Lower lobe of right lung (tissue), 2 donors: ENCODE measurements around the gene KAZALD1. TPM values are rescaled to one million over a fixed set of nuclear protein-coding genes. Genes with fewer than 3 reads are reported as not detected.

Experiments
- ATAC-seq, 2 donors: fragments of 200-7000 bp; cut with Tn5 transposase; one replicate each; pipeline ENCODE4 v1.9.1; 2020 to 2022; ENCODE audit warnings: mild to moderate bottlenecking in 2 of 2, moderate library complexity in 2 of 2
- DNase-seq: peaks from one replicate; pipeline ENCODE4 v3.0.0-alpha.2; 2020
- H3K27ac ChIP-seq: fragments of 200-600 bp; one replicate; pipeline ENCODE4 v1.8.0; 2022
- H3K27me3 ChIP-seq: fragments of 200-600 bp; one replicate; pipeline ENCODE4 v1.8.0; 2022; ENCODE audit warnings: low read depth
- H3K36me3 ChIP-seq: fragments of 200-600 bp; one replicate; pipeline ENCODE4 v1.8.0; 2022; ENCODE audit warnings: mild to moderate bottlenecking
- H3K4me1 ChIP-seq: fragments of 200-600 bp; one replicate; pipeline ENCODE4 v1.8.0; 2022
- H3K4me3 ChIP-seq: fragments of 200-600 bp; one replicate; pipeline ENCODE4 v1.8.0; 2022; ENCODE audit warnings: mild to moderate bottlenecking
- H3K9me3 ChIP-seq: fragments of 200-600 bp; one replicate; pipeline ENCODE4 v1.8.0; 2022
- intact Hi-C: fragments of 100-400 bp; cut with DNase I; formaldehyde crosslinking; loops from one replicate; pipeline ENCODE4 v1.11.0; 2022
- total RNA-seq: library from RNA; stranded (reverse); fragmentation: NEBNext Ultra II Directional; extraction: Animal tissue kit (Norgen Biotek cat#: 25700); gene quantifications from one replicate; pipeline ENCODE4 v1.2.1, GENCODE V29; 2021
- TF ChIP-seq, protein P1 (sequence below): fragments of 200-600 bp; IDR thresholded peaks from one replicate; pipeline ENCODE4 v1.8.0; 2022; ENCODE audit warnings: antibody characterized with exemption, mild to moderate bottlenecking
- donor health status: DM: no; HTN: yes; CAD: no; lungs with severe emphysema.

The KAZALD1 gene
- total RNA-seq, 1 donor from 2014 or later = 9.9 TPM

DNA sequence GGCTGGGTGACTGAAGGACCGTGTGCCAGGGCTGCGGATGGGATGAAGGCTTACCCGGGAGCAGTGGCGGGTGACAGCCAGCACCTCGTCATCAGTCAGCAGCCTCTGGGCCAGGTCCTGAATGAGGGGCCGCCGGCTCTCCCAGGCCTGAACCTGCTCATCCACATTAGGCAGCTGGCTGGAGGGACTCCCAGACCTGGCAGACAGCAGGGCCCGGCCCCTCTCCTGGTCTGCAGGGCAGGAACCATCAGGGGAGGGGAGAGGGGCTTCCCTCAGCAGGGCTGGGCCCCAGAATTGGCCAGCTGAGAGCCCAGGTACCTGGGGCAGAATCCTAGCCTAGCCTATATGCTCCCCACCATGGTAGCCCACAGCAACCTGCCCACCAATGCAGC, 46.2 kb upstream of the KAZALD1 start:
- TF ChIP-seq, protein P1, sequence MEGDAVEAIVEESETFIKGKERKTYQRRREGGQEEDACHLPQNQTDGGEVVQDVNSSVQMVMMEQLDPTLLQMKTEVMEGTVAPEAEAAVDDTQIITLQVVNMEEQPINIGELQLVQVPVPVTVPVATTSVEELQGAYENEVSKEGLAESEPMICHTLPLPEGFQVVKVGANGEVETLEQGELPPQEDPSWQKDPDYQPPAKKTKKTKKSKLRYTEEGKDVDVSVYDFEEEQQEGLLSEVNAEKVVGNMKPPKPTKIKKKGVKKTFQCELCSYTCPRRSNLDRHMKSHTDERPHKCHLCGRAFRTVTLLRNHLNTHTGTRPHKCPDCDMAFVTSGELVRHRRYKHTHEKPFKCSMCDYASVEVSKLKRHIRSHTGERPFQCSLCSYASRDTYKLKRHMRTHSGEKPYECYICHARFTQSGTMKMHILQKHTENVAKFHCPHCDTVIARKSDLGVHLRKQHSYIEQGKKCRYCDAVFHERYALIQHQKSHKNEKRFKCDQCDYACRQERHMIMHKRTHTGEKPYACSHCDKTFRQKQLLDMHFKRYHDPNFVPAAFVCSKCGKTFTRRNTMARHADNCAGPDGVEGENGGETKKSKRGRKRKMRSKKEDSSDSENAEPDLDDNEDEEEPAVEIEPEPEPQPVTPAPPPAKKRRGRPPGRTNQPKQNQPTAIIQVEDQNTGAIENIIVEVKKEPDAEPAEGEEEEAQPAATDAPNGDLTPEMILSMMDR = no peak
- intact Hi-C loops = no loop called here
- Histone ChIP-seq H3K9me3 (no peaks in the 10 kb centered on the region), H3K4me3 (no peak overlapping the region), H3K27ac (no peak overlapping the region), H3K27me3 (peaks cover 25% of the 10 kb centered on the region), H3K36me3 (no peaks in the 10 kb centered on the region), H3K4me1 (peaks cover 38% of the 10 kb centered on the region)
- no peak for DNase-seq
- no peak for ATAC-seq

DNA sequence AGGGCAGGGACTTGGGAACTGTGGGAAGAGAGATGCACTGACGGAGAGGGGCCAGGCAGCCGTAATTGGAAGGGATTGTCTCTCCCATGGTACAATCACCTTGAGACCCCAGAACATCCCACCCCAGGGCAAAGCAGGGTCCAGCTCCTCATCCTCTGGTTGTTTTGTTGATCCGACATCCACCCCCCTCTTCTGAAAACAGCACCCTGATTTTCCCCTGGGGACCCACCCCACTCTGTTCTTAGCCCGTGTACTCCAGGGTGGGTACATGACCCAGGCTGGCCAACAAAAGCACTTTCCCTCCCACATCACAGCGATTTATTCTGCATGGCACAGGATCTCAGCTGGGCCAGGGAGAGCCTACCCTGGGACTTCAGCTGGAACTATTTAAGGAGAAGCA, 45.0 kb upstream of the KAZALD1 start:
- no peaks in the 10 kb centered on the region for H3K9me3 ChIP-seq
- H3K27me3 ChIP-seq = peaks cover 25% of the 10 kb centered on the region
- DNase-seq = no peak
- peaks cover 34% of the 10 kb centered on the region for H3K4me1 ChIP-seq
- intact Hi-C loops = no loop called here
- no peak for ATAC-seq
- no peak overlapping the region for H3K27ac ChIP-seq
- TF ChIP-seq, protein P1 = no peak
- H3K36me3 ChIP-seq = no peaks in the 10 kb centered on the region
- H3K4me3 ChIP-seq = no peak overlapping the region

DNA sequence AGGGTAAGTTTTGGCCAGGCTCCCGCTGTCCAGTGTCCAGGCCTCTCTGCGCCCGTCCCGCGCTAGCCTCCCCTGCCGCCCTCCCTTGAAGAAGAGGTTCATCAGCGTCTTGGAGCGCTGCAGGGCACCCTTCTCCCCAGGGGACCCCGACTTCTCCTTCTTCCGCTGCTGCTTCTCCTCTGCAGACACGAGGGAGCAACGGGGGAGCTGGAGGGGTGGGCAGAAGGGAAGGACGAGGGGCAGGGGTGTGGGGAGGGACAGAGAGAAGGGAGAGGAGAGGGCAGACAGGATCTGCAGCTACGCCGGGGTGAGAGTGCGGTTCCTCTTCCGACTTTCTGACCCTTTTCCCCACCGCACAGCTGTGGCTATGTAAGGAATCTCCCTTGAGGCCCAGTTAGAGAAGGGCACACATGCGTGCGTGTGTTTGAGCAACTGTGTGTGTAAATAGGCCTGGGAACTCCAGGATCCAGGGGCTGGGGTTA, 43.6 kb upstream of the KAZALD1 start:
- peak in 1 of 2 donors; percentile 1 for ATAC-seq
- no peak overlapping the region for H3K27ac ChIP-seq
- TF ChIP-seq, protein P1 = no peak

DNA sequence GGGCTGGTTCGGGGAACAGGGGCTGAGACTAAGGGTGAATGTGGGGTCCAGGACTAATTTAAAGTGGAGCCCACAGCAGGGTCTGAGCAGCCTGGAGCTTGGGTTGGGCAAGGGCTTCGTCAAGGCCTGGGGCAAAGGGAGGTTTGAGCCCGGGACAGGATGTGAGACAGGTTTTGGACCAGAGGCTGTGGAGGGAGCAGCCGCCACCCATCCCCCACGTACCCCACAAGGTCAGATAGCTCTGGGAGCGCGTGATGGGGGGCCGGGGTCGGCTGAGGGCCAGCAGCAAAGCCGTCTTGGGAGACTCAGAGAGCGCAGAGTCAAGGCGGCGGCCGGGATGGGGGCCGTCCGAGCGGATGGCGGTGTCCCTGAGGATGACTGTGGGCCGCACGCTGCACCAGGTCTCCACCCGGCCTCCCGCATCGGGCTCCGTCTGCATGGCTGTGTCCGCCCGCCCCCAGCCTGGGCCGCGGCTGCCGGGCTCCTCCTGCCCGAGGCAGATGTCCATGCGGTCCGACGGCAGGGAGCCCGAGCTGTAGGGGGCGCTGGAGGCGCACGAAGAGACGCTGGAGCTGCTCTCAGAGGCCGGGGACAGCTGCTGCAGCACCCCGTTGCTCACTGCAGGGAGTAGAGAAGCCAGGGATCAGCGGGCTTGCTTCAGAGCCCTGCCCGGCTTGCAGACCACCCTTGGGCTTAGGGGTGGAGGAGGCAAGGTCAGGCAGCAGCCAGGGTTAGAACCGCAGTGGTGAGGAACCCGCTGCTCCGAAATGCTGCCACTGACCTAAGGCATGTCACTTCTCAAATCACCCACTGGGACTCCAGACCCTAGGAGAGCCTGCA, 43.0 kb upstream of the KAZALD1 start:
- no peaks in the 10 kb centered on the region for H3K36me3 ChIP-seq
- H3K9me3 ChIP-seq = no peaks in the 10 kb centered on the region
- intact Hi-C loops = no loop called here
- no peak overlapping the region for H3K27ac ChIP-seq
- H3K4me3 ChIP-seq = no peak overlapping the region
- DNase-seq (peak; percentile 90), ATAC-seq (peak; percentile 84 to 86)
- TF ChIP-seq, protein P1 = peak; percentile 81
- peaks cover 25% of the 10 kb centered on the region for H3K27me3 ChIP-seq
- peaks cover 16% of the 10 kb centered on the region for H3K4me1 ChIP-seq

More for the DNA sequence above, 43.6 kb upstream of the KAZALD1 start:
- Histone ChIP-seq H3K9me3 (no peaks in the 10 kb centered on the region), H3K4me1 (peaks cover 21% of the 10 kb centered on the region), H3K4me3 (no peak overlapping the region), H3K27me3 (peaks cover 25% of the 10 kb centered on the region), H3K36me3 (no peaks in the 10 kb centered on the region)
- DNase-seq = no peak
- intact Hi-C loops = no loop called here

DNA sequence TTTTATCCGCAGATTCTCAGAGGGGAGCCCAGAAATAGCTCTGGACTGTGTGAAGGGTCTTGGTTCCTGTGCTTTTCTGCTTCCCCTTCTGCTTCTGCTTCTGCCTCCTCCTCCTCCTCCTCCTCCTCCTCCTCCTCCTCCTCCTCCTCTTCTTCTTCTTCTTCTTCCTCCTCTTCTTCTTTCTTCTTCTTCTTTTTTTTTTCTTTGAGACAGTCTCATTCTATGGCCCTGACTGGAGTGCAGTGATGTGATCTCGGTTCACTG, 42.4 kb upstream of the KAZALD1 start:
- DNase-seq = no peak
- Histone ChIP-seq H3K4me1 (peaks cover 12% of the 10 kb centered on the region), H3K27me3 (peaks cover 25% of the 10 kb centered on the region), H3K36me3 (no peaks in the 10 kb centered on the region), H3K4me3 (no peak overlapping the region), H3K27ac (no peak overlapping the region), H3K9me3 (no peaks in the 10 kb centered on the region)
- TF ChIP-seq, protein P1 = no peak
- ATAC-seq = peak in 1 of 2 donors; percentile 7
- intact Hi-C loops = no loop called here
